WI38 (cell line): ENCODE results near the gene OCEL1.

ENCODE experiments used
- H3K4me3 ChIP-seq: 2 replicates; pipeline ENCODE4 v1.5.1; 2011; ENCODE audit warnings: low read depth, mild to moderate bottlenecking, control low read depth, low read length
- CTCF ChIP-seq: IDR thresholded peaks from 2 replicates; pipeline ENCODE4 v1.5.1; 2012; ENCODE audit warnings: low read depth, mild to moderate bottlenecking, control low read depth, low read length

The OCEL1 gene

GRCh38 chr19:17226002-17226933 is at the start of gene OCEL1:
Gene OCEL1 (plus strand): TSS chr19:17226226. CDS start chr19:17226248, 22 bp downstream.
- TF ChIP-seq CTCF: no peak
- peak within 1 kb of the TSS; percentile 72 for H3K4me3 ChIP-seq

GRCh38 chr19:17178291-17178690 is 47.7 kb upstream of the OCEL1 start:
- H3K4me3 ChIP-seq: no peak overlapping the region
- TF ChIP-seq CTCF: no peak

GRCh38 chr19:17180997-17181702 is 44.9 kb upstream of the OCEL1 start:
- no peak overlapping the region for H3K4me3 ChIP-seq
- TF ChIP-seq CTCF: no peak

GRCh38 chr19:17183271-17183761 is 42.7 kb upstream of the OCEL1 start:
- TF ChIP-seq CTCF: no peak
- no peak overlapping the region for H3K4me3 ChIP-seq

GRCh38 chr19:17183858-17184321 is 42.1 kb upstream of the OCEL1 start:
- H3K4me3 ChIP-seq: no peak overlapping the region
- no peak for TF ChIP-seq CTCF

- no peak overlapping the region for H3K4me3 ChIP-seq
- no peak for TF ChIP-seq CTCF
These were observed 41.6 kb upstream of the OCEL1 start for GRCh38 chr19:17184371-17184841.
